GM23338 (cell line): Measurements from ENCODE around the gene TRPM3. TPM values are rescaled to one million over a fixed set of nuclear protein-coding genes. Genes with fewer than 3 reads are reported as not detected.

Source experiments
- ATAC-seq: fragments of 200-7000 bp; cut with Tn5 transposase; 3 replicates; pipeline ENCODE4 v1.9.1; 2020
- DNase-seq: peaks from one replicate; pipeline ENCODE4 v3.0.0-alpha.2; 2015; ENCODE audit warnings: low spot score
- H2AFZ ChIP-seq: fragments of 200-600 bp; sonication (generic); 2 replicates; pipeline ENCODE4 v1.8.0; 2016; ENCODE audit warnings: antibody characterized with exemption, mild to moderate bottlenecking, moderate library complexity
- H3F3A ChIP-seq: fragments of 200-600 bp; sonication (generic); replicated peaks from 2 replicates; pipeline ENCODE4 v1.8.0; 2017; ENCODE audit warnings: antibody characterized with exemption, mixed run types, low read depth
- H3K27ac ChIP-seq: fragments of 200-600 bp; sonication (generic); 2 replicates; pipeline ENCODE4 v1.6.1; 2016; ENCODE audit warnings: low read depth
- H3K27me3 ChIP-seq: fragments of 200-600 bp; sonication (generic); 2 replicates; pipeline ENCODE4 v1.8.0; 2016; ENCODE audit warnings: mild to moderate bottlenecking, mixed run types, moderate library complexity; ENCODE audit not compliant: insufficient read depth
- H3K36me3 ChIP-seq: fragments of 200-600 bp; sonication (generic); 2 replicates; pipeline ENCODE4 v1.8.0; 2016; ENCODE audit warnings: mild to moderate bottlenecking; ENCODE audit not compliant: insufficient read depth
- H3K4me1 ChIP-seq: fragments of 200-600 bp; sonication (generic); 2 replicates; pipeline ENCODE4 v1.8.0; 2016; ENCODE audit warnings: mild to moderate bottlenecking, moderate library complexity; ENCODE audit not compliant: insufficient read depth
- H3K4me2 ChIP-seq: fragments of 200-600 bp; sonication (generic); 2 replicates; pipeline ENCODE4 v1.7.1; 2017; ENCODE audit warnings: mixed run types
- H3K4me3 ChIP-seq: fragments of 200-600 bp; sonication (generic); 2 replicates; pipeline ENCODE4 v1.6.1; 2016; ENCODE audit warnings: mixed run types
- H3K79me2 ChIP-seq: fragments of 200-600 bp; sonication (generic); replicated peaks from 2 replicates; pipeline ENCODE4 v1.8.0; 2017; ENCODE audit warnings: mild to moderate bottlenecking; ENCODE audit not compliant: insufficient read depth
- H3K9me2 ChIP-seq: fragments of 200-600 bp; sonication (generic); 2 replicates; pipeline ENCODE4 v1.8.0; 2017; ENCODE audit not compliant: insufficient read depth
- H4K20me1 ChIP-seq: fragments of 200-600 bp; sonication (generic); replicated peaks from 2 replicates; pipeline ENCODE4 v1.8.0; 2017; ENCODE audit warnings: mild to moderate bottlenecking; ENCODE audit not compliant: insufficient read depth
- H3K27ac Mint-ChIP-seq: 2 replicates; pipeline ENCODE4 v1.8.0; 2020; ENCODE audit warnings: inconsistent platforms, mild to moderate bottlenecking, moderate library complexity, mixed read lengths
- H3K27me3 Mint-ChIP-seq: 3 replicates; pipeline ENCODE4 v1.8.0; 2022; ENCODE audit warnings: low read depth, mild to moderate bottlenecking, moderate library complexity, mixed read lengths, inconsistent platforms; ENCODE audit not compliant: insufficient read depth, poor library complexity
- H3K36me3 Mint-ChIP-seq: 3 replicates; pipeline ENCODE4 v1.8.0; 2021; ENCODE audit warnings: low read depth, mild to moderate bottlenecking, inconsistent platforms, moderate library complexity, mixed read lengths
- H3K4me1 Mint-ChIP-seq: 3 replicates; pipeline ENCODE4 v1.8.0; 2020; ENCODE audit warnings: mild to moderate bottlenecking, inconsistent platforms, mixed read lengths
- H3K4me3 Mint-ChIP-seq: 3 replicates; pipeline ENCODE4 v1.8.0; 2021; ENCODE audit warnings: moderate library complexity, mild to moderate bottlenecking, inconsistent platforms, mixed read lengths
- H3K9me3 Mint-ChIP-seq: 3 replicates; pipeline ENCODE4 v1.8.0; 2020; ENCODE audit warnings: moderate library complexity, mild to moderate bottlenecking, inconsistent platforms, mixed read lengths
- CTCF ChIP-seq, 2 experiments: fragments of 200-600 bp in 1 of 2; sonication (generic) in 1 of 2; conservative IDR thresholded peaks; 2 replicates each; pipeline versions ENCODE4 v1.5.1 to v1.6.1; 2016 to 2017; ENCODE audit warnings: antibody characterized with exemption in 2 of 2, low read depth in 2 of 2, mild to moderate bottlenecking in 2 of 2, moderate library complexity in 1 of 2
- EZH2 ChIP-seq: fragments of 200-600 bp; sonication (generic); IDR thresholded peaks from one replicate; pipeline ENCODE4 v1.8.0; 2017; ENCODE audit warnings: antibody characterized with exemption, mild to moderate bottlenecking, low read depth; ENCODE audit not compliant: unreplicated experiment
- POLR2AphosphoS5 ChIP-seq: IDR thresholded peaks from 2 replicates; pipeline ENCODE4 v1.6.1; 2016; ENCODE audit warnings: antibody characterized with exemption, low read depth
- STAT1 ChIP-seq: IDR thresholded peaks from one replicate; pipeline ENCODE4 v1.6.1; 2016; ENCODE audit warnings: antibody characterized with exemption; ENCODE audit not compliant: unreplicated experiment
- ZNF462 ChIP-seq: fragments of 250-450 bp; sonication (Bioruptor Pico); IDR thresholded peaks from 2 replicates; pipeline ENCODE4 v1.5.0; 2020; ENCODE audit warnings: mild to moderate bottlenecking, moderate library complexity
- polyA plus RNA-seq: library from polyadenylated mRNA; unstranded; fragments of >200 nt; fragmentation: Nextera tagmentation; extraction: Ambion mirVana; gene quantifications from 2 replicates; pipeline ENCODE4 v1.2.1, GENCODE V29; 2016
- total RNA-seq: library from RNA; depleted of rRNA; stranded (reverse); fragments of >200 nt; shearing (Covaris generic); gene quantifications from 2 replicates; pipeline ENCODE4 v1.2.3, GENCODE V29; 2014

The TRPM3 gene
- total and polyA plus RNA-seq, 2 experiments from 2014 or later: 2.8 to 8.2 TPM

GRCh38 chr9:70635790-70636189, 485.6 kb downstream of the TRPM3 start (continued):
- TF ChIP-seq ZNF462 (CRISPR knock-in tag) (no peak), STAT1 (no peak), CTCF (conservative IDR thresholded peaks at IDR 0.05; ENCODE audit: low read depth in 2 of 2) (no peak)

- Mint-ChIP-seq H3K4me3 (no peak overlapping the region), H3K4me1 (peaks cover 9% of the 10 kb centered on the region; the same call in 2 of the 3 replicates), H3K27me3 (peaks cover 3% of the 10 kb centered on the region), H3K27ac (no peak overlapping the region), H3K36me3 (no peaks in the 10 kb centered on the region), H3K9me3 (no peaks in the 10 kb centered on the region)
- H3K36me3 ChIP-seq: no peaks in the 10 kb centered on the region
- no peaks in the 10 kb centered on the region for H3F3A ChIP-seq
- no peak for DNase-seq
- no peaks in the 10 kb centered on the region for H4K20me1 ChIP-seq
- no peaks in the 10 kb centered on the region for H3K9me2 ChIP-seq
- H3K79me2 ChIP-seq: no peaks in the 10 kb centered on the region
- H3K4me3 ChIP-seq: no peak overlapping the region
- no peaks in the 10 kb centered on the region for H3K4me1 ChIP-seq
- no peak overlapping the region for H2AFZ ChIP-seq
- no peak overlapping the region for H3K27ac ChIP-seq
- H3K27me3 ChIP-seq: no peaks in the 10 kb centered on the region
- ATAC-seq: no peak
- H3K4me2 ChIP-seq: no peak overlapping the region
- TF ChIP-seq ZNF462 (CRISPR knock-in tag) (no peak), EZH2 (no peak), POLR2AphosphoS5 (no peak)
These were observed 486.7 kb downstream of the TRPM3 start for GRCh38 chr9:70634696-70635095.
